ENCODE data around the gene DPH3.

DNA sequence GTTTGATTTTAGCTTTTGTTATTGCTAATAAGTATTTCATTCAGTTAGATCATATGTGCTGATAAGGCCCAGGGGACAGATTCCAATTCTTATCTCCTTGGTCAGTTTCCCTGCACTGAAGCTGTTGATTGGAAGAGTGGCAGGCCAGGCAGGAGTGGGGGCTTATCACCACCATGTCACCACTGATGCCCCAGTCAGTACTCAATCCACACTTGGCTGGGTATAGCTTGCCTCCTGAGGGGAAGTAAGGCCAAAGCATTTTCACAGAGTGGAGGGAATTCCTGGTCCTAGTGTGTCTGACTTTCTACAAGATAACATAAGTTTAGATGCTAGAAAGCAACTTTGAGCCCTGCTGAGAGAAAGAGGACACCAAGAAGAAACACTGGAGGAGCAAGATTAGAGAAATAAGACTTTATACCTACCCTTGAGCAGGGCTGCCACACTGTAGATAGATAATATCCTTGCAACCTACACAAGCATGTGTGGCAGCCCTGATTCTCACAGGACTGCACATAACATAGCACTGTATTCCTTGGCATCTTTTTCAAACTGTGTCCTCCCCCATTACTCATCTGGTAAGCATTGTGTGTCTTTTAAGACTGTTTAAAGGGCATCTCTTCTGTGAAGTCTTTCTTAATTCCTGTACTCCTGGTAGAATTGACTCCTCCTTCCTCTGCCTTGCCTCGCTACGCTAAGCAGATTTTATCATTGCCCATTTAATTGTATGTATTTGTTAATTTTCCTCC, 24.6 kb upstream of the DPH3 start:
- TF ChIP-seq POLR2A (IDR thresholded peaks at IDR 0.05), result no peak
- TF ChIP-seq, protein P1, sequence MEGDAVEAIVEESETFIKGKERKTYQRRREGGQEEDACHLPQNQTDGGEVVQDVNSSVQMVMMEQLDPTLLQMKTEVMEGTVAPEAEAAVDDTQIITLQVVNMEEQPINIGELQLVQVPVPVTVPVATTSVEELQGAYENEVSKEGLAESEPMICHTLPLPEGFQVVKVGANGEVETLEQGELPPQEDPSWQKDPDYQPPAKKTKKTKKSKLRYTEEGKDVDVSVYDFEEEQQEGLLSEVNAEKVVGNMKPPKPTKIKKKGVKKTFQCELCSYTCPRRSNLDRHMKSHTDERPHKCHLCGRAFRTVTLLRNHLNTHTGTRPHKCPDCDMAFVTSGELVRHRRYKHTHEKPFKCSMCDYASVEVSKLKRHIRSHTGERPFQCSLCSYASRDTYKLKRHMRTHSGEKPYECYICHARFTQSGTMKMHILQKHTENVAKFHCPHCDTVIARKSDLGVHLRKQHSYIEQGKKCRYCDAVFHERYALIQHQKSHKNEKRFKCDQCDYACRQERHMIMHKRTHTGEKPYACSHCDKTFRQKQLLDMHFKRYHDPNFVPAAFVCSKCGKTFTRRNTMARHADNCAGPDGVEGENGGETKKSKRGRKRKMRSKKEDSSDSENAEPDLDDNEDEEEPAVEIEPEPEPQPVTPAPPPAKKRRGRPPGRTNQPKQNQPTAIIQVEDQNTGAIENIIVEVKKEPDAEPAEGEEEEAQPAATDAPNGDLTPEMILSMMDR (IDR thresholded peaks at IDR 0.05), result no peak
